Tibial nerve (tissue), 4 donors: ENCODE results near the gene S100A7A.

Source experiments
- CTCF ChIP-seq, 5 experiments: fragments of 200-600 bp in 3 of 5; fragments of 450-650 bp in 2 of 5; sonication (generic) in 3 of 5; IDR thresholded peaks; one replicate each; pipeline ENCODE4 v1.5.1; 2016 to 2019; ENCODE audit warnings: antibody characterized with exemption in 5 of 5, mild to moderate bottlenecking in 3 of 5, moderate library complexity in 2 of 5
- EP300 ChIP-seq, 2 donors: sonication (generic); formaldehyde crosslinking; IDR thresholded peaks; one replicate each; pipeline ENCODE4 v1.6.1; 2017; ENCODE audit warnings: antibody characterized with exemption in 2 of 2, mild to moderate bottlenecking in 1 of 2
- POLR2A ChIP-seq, 2 donors: fragments of 450-650 bp; IDR thresholded peaks; one replicate each; pipeline ENCODE4 v1.6.1; 2017; ENCODE audit warnings: antibody characterized with exemption in 2 of 2, mild to moderate bottlenecking in 2 of 2, moderate library complexity in 2 of 2

- TF ChIP-seq POLR2A (IDR thresholded peaks at IDR 0.05) (no peak), CTCF (IDR thresholded peaks at IDR 0.05) (no peak), EP300 (IDR thresholded peaks at IDR 0.05) (no peak)
These were observed 43.3 kb downstream of the S100A7A start for GRCh38 chr1:153459655-153460054.
